Vagina (tissue), 2 donors: ENCODE results near the gene DOCK11.

Source experiments
- CTCF ChIP-seq, 3 experiments: fragments of 450-650 bp in 2 of 3; fragments of 200-600 bp in 1 of 3; sonication (generic) in 1 of 3; IDR thresholded peaks; one replicate each; pipeline ENCODE4 v1.5.1; 2017 to 2019; ENCODE audit warnings: antibody characterized with exemption in 3 of 3, mild to moderate bottlenecking in 2 of 3, moderate library complexity in 2 of 3
- POLR2A ChIP-seq, 2 donors: fragments of 450-650 bp; IDR thresholded peaks; one replicate each; pipeline ENCODE4 v1.6.1; 2017; ENCODE audit warnings: antibody characterized with exemption in 2 of 2, mild to moderate bottlenecking in 2 of 2, moderate library complexity in 2 of 2
- POLR2AphosphoS5 ChIP-seq, 2 donors: sonication (generic); formaldehyde crosslinking; IDR thresholded peaks; one replicate each; pipeline ENCODE4 v1.9.0; 2017; ENCODE audit warnings: antibody characterized with exemption in 2 of 2, mild to moderate bottlenecking in 2 of 2, low read depth in 1 of 2; ENCODE audit not compliant: insufficient read depth in 1 of 2

- TF ChIP-seq CTCF (IDR thresholded peaks at IDR 0.05), result no peak
- TF ChIP-seq POLR2AphosphoS5 (IDR thresholded peaks at IDR 0.05; ENCODE audit: insufficient read depth in 1 of 2, low read depth in 1 of 2), result no peak
- TF ChIP-seq POLR2A (IDR thresholded peaks at IDR 0.05), result no peak
Measured at GRCh38 chrX:118507766-118508165, 12.2 kb downstream of the DOCK11 start.
